ENCODE data around the gene BNC2. TPM values are rescaled to one million over a fixed set of nuclear protein-coding genes. Genes with fewer than 3 reads are reported as not detected.

Gene BNC2
- total RNA-seq, 2 experiments from 2014 or later = not detected

DNA sequence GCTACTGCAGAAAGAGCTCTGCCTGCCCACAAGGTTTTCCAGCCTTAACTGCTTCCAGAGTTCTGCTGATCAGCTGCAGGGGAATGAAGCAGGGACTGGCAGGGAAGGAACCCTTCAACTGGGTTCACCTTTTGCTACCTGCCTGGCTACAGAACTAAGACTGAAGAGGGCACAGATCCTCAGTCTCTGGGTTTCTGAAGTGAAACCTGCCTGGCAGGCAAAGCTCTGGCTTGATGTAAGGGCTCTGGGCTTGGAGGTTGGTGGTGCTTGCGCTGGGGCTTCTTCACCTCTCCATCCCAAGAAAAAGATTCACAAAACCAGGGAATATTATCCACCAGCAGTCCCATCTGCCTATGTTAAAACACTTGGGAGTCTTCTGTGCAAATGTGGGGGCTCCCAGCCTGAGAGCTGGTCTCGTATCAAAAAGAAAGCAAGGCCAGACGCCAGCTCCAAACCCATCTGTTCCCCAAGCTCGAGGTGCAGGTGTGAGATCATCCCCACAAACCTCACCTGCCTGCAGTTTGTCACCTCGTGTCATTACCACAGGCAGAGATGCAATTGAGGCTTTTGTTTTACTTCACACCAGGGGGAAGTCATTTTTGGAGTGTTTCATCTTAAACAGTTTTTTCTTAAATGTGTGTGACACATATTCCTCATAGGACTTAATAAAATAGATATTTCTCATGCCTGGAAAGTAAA, 58.3 kb downstream of the BNC2 start:
- H3K36me3 ChIP-seq (ENCODE audit: insufficient read depth, low read length) = no peaks in the 10 kb centered on the region
- ATAC-seq (ENCODE audit: poor library complexity) (no peak), DNase-seq (no peak)
- H3K27me3 Mint-ChIP-seq = no peaks in the 10 kb centered on the region
- intact Hi-C loops (cut with DNase I, micrococcal nuclease) = no loop called here
- peaks cover 4% of the 10 kb centered on the region for H3K9me3 Mint-ChIP-seq
- H3K27ac ChIP-seq (ENCODE audit: low read depth in 1 of 2, low read length in 2 of 2) = no peak overlapping the region
- H3K9me3 ChIP-seq (ENCODE audit: control insufficient read depth in 1 of 2, insufficient read depth in 1 of 2, low read length in 2 of 2) = peaks cover 8 to 16% of the 10 kb centered on the region in 2 experiments
- no peak overlapping the region for H3K4me3 Mint-ChIP-seq
- no peaks in the 10 kb centered on the region for H3K4me1 ChIP-seq (ENCODE audit: insufficient read depth, low read length)
- TF ChIP-seq, protein P1, sequence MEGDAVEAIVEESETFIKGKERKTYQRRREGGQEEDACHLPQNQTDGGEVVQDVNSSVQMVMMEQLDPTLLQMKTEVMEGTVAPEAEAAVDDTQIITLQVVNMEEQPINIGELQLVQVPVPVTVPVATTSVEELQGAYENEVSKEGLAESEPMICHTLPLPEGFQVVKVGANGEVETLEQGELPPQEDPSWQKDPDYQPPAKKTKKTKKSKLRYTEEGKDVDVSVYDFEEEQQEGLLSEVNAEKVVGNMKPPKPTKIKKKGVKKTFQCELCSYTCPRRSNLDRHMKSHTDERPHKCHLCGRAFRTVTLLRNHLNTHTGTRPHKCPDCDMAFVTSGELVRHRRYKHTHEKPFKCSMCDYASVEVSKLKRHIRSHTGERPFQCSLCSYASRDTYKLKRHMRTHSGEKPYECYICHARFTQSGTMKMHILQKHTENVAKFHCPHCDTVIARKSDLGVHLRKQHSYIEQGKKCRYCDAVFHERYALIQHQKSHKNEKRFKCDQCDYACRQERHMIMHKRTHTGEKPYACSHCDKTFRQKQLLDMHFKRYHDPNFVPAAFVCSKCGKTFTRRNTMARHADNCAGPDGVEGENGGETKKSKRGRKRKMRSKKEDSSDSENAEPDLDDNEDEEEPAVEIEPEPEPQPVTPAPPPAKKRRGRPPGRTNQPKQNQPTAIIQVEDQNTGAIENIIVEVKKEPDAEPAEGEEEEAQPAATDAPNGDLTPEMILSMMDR (IDR thresholded peaks at IDR 0.05) = no peak
- no peak overlapping the region for H3K27ac Mint-ChIP-seq
- no peak overlapping the region for H3K4me3 ChIP-seq (ENCODE audit: low read length)
- no peaks in the 10 kb centered on the region for H3K27me3 ChIP-seq (ENCODE audit: control insufficient read depth in 1 of 2, insufficient read depth in 2 of 2, low read length in 2 of 2)
- H3K36me3 Mint-ChIP-seq (ENCODE audit: low read depth) = no peaks in the 10 kb centered on the region
- H3K4me1 Mint-ChIP-seq (ENCODE audit: low read depth) = no peaks in the 10 kb centered on the region
- ChIA-PET CTCF (no interaction called here), POLR2A (no interaction called here)

DNA sequence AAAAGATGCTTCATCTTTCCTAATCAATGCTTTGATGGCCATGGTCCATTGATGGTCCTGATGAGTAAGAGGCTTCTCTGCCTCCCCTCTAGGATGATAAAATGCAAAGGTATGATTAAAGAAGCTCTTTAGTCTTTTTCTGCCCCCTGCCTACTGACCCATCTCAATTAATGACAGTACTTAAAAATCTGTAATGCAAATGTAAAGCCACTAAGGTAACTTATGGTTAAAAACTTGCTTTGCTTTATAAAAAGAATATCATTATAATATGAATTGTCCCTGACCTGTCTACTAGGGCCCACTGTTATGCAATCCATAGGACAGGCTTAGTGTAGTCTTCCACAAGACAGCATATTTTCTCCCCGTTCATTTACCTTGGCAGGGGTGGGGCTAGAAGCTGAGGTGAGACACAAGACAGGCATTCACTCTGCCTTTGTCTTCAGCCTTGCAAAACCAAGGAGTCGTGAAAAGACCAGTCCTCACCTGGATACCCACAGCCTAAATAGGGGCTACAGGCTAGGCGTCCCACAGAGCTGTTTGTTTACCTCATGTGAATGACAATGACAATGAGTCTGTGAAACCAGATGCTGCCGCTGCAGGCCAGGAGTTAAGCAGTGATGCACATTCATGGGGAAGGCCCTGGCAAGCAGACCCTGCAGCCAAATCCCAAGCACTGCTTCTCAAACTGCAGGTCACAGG, 60.4 kb downstream of the BNC2 start:
- H3K4me1 Mint-ChIP-seq (ENCODE audit: low read depth) = no peaks in the 10 kb centered on the region
- no peaks in the 10 kb centered on the region for H3K27me3 Mint-ChIP-seq
- Histone ChIP-seq H3K36me3 (ENCODE audit: insufficient read depth, low read length) (no peaks in the 10 kb centered on the region), H3K9me3 (ENCODE audit: control insufficient read depth in 1 of 2, insufficient read depth in 1 of 2, low read length in 2 of 2) (peaks cover 8 to 20% of the 10 kb centered on the region in 2 experiments), H3K27me3 (ENCODE audit: control insufficient read depth in 1 of 2, insufficient read depth in 2 of 2, low read length in 2 of 2) (no peaks in the 10 kb centered on the region), H3K4me1 (ENCODE audit: insufficient read depth, low read length) (no peaks in the 10 kb centered on the region), H3K27ac (ENCODE audit: low read depth in 1 of 2, low read length in 2 of 2) (no peak overlapping the region), H3K4me3 (ENCODE audit: low read length) (no peak overlapping the region)
- TF ChIP-seq, protein P1 (IDR thresholded peaks at IDR 0.05) = no peak
- H3K36me3 Mint-ChIP-seq (ENCODE audit: low read depth) = no peaks in the 10 kb centered on the region
- CTCF ChIA-PET = no interaction called here
- no peak for ATAC-seq (ENCODE audit: poor library complexity)
- H3K4me3 Mint-ChIP-seq = no peak overlapping the region
- no peak overlapping the region for H3K27ac Mint-ChIP-seq
- POLR2A ChIA-PET = no interaction called here
- no peak for DNase-seq
- peaks cover 4% of the 10 kb centered on the region for H3K9me3 Mint-ChIP-seq
- intact Hi-C loops (cut with DNase I, micrococcal nuclease) = no loop called here

GRCh38 chr9:16806674-16807073, 63.8 kb downstream of the BNC2 start:
- ATAC-seq (ENCODE audit: poor library complexity) = no peak
- Histone ChIP-seq H3K4me3 (ENCODE audit: low read length) (no peak overlapping the region), H3K36me3 (ENCODE audit: insufficient read depth, low read length) (no peaks in the 10 kb centered on the region), H3K4me1 (ENCODE audit: insufficient read depth, low read length) (no peaks in the 10 kb centered on the region), H3K27ac (ENCODE audit: low read depth in 1 of 2, low read length in 2 of 2) (no peak overlapping the region), H3K27me3 (ENCODE audit: control insufficient read depth in 1 of 2, insufficient read depth in 2 of 2, low read length in 2 of 2) (no peaks in the 10 kb centered on the region), H3K9me3 (ENCODE audit: control insufficient read depth in 1 of 2, insufficient read depth in 1 of 2, low read length in 2 of 2) (peaks cover 0 to 11% of the 10 kb centered on the region in 2 experiments)
- Mint-ChIP-seq H3K4me1 (ENCODE audit: low read depth) (no peaks in the 10 kb centered on the region), H3K27ac (no peak overlapping the region), H3K9me3 (no peaks in the 10 kb centered on the region), H3K27me3 (no peaks in the 10 kb centered on the region), H3K4me3 (no peak overlapping the region), H3K36me3 (ENCODE audit: low read depth) (no peaks in the 10 kb centered on the region)
- no peak for DNase-seq
- intact Hi-C loops (cut with DNase I, micrococcal nuclease) = no loop called here
- ChIA-PET CTCF (no interaction called here), POLR2A (no interaction called here)
- TF ChIP-seq, protein P1 (IDR thresholded peaks at IDR 0.05) = no peak
